AG10803 (cell line): ENCODE results near the gene LANCL2.

ENCODE experiments used
- DNase-seq: peaks from one replicate; pipeline ENCODE4 v3.0.0; 2010; ENCODE audit warnings: low read depth
- H3K4me3 ChIP-seq: 2 replicates; pipeline ENCODE4 v1.5.1; 2011; ENCODE audit warnings: mild to moderate bottlenecking, low read length, control low read depth
- TF ChIP-seq, protein P1 (sequence below): conservative IDR thresholded peaks from 2 replicates; pipeline ENCODE4 v1.5.1; 2011; ENCODE audit warnings: mild to moderate bottlenecking, low read length, control low read depth, inconsistent platforms

Gene LANCL2

DNA sequence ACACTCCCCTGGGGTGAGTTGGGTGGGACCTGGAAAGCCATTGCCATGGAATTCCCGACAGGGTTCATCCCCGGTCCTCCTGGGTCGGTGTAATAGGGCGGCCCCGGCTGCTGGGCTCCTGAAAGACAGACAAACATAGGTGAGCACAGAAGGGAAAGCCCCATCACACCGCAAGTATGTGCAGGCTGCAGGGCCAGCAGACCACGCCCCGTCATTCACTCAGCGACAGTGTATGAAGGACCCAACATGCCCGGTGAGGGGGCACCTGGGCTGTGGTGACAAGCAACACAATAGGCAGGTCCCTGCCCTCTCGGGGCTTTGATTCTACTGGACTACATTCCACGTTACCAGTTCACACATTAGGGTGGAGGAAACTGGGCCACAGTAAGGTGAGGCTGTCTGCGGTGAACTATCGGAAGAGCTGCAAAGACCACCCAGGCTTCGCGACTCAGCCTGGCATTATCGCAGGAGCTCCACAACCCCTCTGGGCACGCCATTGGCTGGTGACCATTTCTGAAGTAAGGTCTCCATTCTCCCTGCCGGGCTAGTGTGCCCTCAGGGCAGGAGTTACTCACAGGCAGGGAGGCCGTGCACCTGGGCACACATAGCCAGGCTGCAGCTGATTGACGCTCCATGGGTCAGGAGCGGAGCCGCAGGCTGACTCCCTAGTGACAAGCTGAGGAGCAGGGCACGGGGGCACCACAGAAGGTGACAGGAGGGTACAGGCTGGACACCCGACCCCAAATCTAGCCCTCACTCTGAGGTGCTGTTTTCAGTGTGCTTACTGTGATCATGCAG lies 108.0 kb downstream of the LANCL2 start:
- H3K4me3 ChIP-seq: no peak overlapping the region
- TF ChIP-seq, protein P1, sequence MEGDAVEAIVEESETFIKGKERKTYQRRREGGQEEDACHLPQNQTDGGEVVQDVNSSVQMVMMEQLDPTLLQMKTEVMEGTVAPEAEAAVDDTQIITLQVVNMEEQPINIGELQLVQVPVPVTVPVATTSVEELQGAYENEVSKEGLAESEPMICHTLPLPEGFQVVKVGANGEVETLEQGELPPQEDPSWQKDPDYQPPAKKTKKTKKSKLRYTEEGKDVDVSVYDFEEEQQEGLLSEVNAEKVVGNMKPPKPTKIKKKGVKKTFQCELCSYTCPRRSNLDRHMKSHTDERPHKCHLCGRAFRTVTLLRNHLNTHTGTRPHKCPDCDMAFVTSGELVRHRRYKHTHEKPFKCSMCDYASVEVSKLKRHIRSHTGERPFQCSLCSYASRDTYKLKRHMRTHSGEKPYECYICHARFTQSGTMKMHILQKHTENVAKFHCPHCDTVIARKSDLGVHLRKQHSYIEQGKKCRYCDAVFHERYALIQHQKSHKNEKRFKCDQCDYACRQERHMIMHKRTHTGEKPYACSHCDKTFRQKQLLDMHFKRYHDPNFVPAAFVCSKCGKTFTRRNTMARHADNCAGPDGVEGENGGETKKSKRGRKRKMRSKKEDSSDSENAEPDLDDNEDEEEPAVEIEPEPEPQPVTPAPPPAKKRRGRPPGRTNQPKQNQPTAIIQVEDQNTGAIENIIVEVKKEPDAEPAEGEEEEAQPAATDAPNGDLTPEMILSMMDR: no peak
- DNase-seq: no peak

DNA sequence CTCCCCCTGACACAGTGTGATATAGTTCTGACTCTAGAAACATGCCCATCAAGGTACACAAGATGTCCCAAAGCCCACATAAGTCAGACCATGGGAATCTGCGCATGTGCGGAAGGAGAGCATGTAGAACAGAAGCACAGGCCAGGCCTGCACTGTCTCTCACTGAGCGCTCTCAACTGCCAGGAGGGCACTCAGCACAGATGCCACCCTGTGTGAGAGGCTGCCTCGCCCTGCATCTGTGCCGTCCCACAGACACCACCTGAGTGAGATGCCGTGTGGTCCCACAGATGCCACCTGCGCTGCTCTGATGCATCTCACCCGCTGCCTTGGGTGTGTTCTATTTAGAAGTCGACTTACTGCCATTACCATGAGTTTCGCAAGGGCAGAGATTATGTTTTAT lies 108.8 kb downstream of the LANCL2 start:
- TF ChIP-seq, protein P1: no peak
- no peak for DNase-seq
- H3K4me3 ChIP-seq: no peak overlapping the region

DNA sequence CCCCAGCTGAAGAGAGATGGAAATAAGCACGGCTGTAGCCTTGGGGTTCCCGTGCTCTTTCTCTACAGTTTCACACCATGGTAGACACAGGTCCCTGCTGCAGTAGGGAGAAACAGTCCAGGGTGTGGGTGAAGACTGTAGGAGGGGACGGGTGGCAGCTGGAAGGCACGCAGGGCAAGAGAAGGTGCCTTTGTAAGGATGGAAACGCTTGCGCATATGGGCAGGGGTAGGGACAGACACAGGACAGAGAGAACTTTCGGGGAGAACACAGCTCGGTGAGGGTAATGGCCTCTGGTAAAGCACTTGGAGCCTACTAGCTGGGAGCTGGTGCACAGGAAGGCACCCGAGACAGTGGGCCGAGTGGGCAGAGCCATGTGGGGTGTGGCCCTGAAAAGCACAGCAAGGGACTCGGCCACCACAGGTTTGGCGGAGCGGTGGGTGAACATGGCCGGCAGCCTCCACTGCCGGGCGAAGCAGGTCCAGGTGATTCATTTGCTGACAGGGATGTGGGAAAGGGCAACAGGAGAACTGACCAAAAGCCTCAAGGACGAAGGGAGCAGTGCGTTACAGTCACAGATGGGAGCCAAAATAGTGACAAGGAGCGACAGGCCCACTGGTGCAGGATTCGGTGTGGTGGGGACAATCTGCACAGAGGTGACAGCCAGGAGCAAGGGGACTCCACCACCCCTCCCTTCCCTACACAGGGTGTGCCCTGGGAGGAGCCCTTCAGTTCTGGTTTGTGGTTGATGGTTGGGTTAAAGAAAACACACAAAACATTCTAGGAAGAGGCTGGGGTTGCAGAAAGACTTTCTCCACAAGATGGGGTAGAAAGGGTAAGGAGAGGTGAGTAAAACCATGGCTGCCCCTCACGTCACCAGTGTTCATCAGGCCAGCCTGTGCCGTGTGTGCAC lies 110.1 kb downstream of the LANCL2 start:
- no peak overlapping the region for H3K4me3 ChIP-seq
- no peak for DNase-seq

DNA sequence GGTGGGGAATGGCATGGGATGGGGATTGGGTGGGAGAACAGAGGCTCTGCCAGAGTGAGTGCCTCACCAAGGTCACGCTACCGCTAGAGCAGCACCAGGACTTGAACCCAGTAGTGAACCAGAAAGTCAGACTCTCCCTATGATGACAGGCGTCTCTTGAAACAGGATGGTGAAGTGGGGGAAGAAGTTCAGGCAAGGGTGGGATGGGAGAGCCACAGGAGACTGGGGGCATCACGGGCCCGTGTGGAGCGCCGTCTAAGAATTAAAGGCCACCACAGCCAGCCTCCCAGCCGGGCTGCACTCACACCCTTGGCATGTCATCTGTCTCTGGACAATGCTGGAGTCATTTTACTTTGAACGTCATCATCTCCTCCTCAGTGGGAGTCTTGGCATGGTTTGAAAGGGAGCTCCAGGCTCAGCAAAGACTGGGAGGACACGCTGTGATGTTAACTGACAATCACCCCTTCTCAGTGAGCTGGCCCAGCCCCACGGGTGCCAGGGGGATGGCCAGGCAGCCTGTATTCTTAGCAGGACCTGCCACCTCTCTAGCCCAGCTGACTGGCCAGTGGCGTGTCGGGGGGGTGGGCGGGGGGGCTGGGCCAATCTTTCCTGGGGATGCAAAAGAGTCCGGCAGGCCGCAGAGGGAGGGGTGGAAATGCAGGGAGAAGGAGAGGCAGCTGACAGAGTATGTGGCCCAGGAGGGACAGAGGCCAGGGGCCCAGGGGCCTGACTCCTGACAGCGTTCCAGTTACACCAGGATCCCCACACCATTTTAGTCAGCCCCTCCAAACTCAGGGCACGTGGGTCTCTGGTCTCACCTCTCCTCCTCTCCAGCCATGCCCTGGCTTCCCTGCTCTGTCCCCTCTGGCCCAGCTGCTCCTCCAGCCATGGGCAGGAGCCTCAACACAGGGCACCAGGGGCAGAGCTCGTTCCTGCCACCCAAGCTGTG lies 111.0 kb downstream of the LANCL2 start:
- TF ChIP-seq, protein P1: no peak
- peak; percentile 69 for DNase-seq
- no peak overlapping the region for H3K4me3 ChIP-seq

More for the DNA sequence above, 110.1 kb downstream of the LANCL2 start:
- TF ChIP-seq, protein P1: no peak

DNA sequence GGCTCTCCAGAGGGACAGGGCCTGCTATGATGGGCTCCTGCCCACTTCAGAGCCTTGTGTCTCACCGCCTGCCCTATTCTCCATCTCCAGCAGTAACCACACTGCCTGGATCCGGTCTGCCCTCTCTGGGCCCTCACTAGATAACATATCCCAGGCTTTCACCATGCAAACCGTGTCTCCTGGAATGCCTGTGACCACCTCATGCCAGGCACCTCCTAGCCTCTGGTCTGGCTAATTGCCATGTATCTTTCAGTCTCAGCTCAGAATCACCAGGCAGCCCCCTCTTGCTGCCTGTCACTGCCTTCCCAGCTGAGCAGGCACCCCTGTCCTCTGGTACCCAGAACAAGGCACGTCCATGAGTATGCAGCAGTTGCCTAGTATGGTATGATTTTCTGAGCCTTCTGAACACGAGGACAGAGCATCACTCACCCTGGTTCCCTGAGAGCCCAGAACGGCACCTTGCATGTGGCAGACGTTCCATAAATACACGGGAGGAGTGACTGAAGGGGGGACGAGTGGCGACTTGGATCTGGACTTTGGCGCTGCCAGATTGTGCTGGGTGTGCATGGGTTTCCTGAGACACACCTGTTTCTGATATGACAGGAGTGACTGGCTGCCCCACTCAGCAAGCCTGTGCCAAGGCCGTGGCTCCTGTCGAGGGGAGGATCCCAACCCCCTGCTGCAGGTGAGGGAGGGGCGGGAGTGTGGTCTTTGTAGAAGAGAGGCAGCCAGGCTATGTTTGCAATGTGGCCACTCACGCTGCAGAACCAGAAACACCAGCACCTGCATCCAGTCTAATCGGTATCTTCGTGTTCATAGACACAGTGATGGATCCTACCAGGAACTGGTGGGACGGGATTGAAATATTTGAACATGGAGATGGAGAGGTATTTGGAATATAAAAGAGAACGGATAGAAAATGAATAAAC lies 112.0 kb downstream of the LANCL2 start:
- H3K4me3 ChIP-seq: no peak overlapping the region
- TF ChIP-seq, protein P1: no peak
- no peak for DNase-seq
